Inflammatory macrophage (primary cell): ENCODE measurements around the gene GFPT2.
"Not testable (repeated sequence)": the region's sequence is repeated elsewhere in the genome, so short reads cannot be mapped to it uniquely, and the experiment has no call there.

Experiments
- DNase-seq, 2 donors: peaks; one replicate each; pipeline ENCODE4 v3.0.0-alpha.2; 2020 to 2022

Gene GFPT2

GRCh38 chr5:180303226-180304015, 49.7 kb downstream of the GFPT2 start:
- no peak for DNase-seq

GRCh38 chr5:180302256-180302655, 50.9 kb downstream of the GFPT2 start:
- DNase-seq: no peak

- DNase-seq: no peak
Observed at GRCh38 chr5:180301253-180301652, 51.9 kb downstream of the GFPT2 start.

GRCh38 chr5:180299526-180299925, 53.6 kb downstream of the GFPT2 start:
- DNase-seq: no peak

DNA sequence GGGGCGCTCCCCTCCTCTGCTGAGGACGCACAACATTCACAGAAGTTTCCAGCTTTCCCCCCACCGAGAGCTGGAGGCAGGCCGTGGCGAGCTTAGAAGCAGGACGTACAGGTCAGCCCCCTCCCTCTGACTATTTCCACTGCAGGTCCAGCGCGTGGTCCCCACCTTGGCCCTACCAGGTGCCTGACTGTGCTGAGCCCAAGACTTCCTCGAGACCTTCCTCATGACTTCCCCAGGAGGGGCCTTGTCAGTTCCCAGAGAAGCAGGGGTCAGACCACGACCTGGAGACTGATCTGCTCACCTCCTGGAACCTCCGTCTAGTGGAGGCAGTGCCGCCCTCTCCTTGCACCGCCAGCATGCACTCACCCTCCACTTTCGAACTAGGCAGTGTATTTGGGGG, 54.1 kb downstream of the GFPT2 start:
- DNase-seq: not testable (repeated sequence)

DNA sequence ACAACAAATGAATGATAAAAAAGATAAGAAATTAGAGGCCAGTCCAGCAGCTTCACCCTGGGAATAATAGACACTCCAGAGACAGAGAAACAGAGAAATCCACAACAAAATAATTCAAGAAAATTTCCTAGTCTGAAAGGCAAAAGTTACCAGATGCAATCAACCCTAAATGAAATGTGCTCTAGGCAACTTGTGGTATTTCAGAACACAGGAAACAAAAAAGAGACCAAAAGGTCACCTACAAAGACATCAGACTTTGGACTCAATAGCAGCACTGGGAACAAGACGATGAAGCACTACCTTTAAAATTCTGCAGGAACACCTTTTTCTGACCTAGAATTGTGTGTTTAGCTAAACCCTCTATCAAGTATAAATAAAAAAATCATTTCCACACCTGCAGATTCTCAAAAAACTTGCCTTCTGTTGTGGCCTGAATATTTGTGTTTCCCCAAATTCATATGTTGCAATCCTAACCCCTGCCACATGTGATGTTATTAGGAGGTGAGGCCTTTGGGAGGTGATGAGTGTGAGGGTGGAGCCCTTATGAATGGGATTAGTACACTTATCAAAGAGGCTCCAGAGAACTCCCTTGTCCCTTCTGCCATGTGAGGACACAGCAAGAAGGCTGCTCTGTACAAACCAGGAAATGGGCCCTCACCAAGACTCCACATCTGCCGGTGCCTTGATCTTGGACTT, 55.4 kb downstream of the GFPT2 start:
- no peak for DNase-seq

GRCh38 chr5:180296771-180297170, 56.4 kb downstream of the GFPT2 start:
- no peak for DNase-seq

DNA sequence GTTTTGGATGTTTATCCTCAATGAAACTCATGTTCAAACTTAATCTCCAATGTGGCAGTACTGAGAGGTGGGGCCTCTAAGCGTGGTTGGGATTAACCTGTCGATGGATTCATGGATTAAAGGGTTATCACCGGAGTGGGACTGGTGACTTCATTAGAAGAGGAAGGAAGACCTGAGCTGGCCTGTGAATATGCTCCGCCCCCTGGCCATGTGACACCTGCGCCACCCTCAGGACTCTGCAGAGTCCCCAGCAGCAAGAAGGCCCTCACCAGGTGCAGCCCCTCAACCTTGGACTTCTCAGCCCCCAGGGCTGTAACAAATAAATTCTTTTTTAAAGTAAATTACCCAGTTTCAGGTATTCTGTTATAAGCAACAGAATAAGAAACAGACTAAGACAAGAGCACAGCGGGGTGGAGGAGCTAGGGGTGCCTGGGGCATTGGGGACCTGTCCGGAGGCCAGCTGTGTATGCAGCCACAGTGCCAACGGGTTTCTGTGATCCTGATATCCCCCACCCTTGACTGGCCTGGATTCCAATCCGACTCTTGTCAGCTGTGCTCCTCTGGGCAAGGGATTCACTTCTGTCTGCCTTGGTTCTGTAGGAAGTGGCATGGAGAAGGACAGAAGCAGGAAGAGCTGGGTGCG, 58.1 kb downstream of the GFPT2 start:
- no peak for DNase-seq

- DNase-seq: no peak
Observed at GRCh38 chr5:180294411-180294810, 58.7 kb downstream of the GFPT2 start.

GRCh38 chr5:180291943-180292831, 60.9 kb downstream of the GFPT2 start, which contains the start of gene MAPK9:
Gene MAPK9, minus strand, starts transcription at chr5:180292083. Its CDS starts 11,522 bp downstream, at chr5:180280561.
- peak; percentile 76 to 86 for DNase-seq

- no peak for DNase-seq
Observed at GRCh38 chr5:180291234-180291940, 61.7 kb downstream of the GFPT2 start.

DNA sequence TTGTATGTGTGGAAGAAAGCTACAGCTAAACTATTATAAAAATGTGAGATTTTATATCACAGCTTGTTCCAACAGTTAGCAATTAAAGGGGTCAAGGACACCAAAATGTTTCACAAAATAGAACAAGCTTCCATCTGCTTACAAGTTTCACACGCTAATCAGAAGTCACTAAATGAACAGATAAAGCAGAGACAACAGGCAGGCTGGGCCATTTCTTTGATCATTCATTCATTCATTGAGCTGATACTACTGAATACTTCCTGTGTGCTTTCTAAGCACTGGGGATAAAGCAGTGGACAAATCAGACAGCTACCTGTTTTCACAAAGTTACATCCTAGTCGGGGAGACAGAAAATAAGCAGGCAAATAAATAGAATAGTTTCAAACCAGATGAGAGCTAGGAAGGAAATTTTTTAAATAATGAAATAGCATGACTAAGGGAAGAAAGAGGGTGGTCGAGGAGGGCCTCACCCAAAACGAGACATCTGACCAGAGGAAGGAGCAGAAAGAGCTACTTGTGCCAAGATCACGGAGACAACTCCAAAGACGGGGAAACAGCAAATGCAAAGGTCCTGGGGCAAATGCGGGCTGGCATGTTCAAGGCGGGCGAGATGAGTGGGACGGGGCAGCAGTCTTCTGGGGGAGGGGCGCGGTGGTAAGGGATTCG, 62.4 kb downstream of the GFPT2 start:
- no peak for DNase-seq

DNA sequence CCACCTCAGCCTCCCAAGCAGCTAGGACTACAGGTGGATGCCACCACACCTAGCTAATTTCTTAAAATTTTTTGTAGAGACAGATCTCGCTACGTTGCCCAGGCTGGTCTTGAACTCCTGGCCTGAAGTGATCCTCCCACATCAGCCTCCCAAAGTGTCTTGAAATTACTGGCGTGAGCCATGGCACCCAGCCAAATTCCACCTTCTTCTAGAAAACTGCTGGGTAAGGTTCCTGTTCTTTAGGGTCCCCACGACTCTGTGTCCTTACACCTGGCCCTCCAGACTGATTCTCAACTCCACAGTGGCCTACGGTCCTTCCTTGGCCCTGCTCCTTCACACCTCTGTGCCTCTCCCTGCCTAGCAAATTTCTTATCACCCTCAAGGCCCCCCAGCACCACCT, 63.2 kb downstream of the GFPT2 start:
- no peak for DNase-seq

DNA sequence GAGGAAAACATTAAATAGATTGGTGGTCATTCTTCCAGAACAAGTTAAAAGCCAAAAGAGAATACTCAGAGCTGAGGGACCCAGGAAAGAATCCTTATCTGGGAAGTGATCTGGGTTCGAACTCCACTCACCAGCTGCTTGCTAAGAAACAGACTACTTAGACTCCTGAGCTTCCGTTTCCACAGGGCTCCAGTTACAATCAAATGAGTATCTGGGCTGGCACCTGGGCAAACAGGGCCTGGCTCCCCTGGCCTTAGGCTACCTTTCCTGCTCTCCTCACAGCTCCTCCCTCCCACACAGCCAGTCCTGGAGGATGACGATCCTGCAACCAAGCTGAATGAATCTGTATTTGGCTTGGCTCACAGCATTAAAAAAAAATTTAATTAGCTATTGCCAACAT, 63.7 kb downstream of the GFPT2 start:
- no peak for DNase-seq

GRCh38 chr5:180287868-180288267, 65.3 kb downstream of the GFPT2 start:
- DNase-seq: no peak

GRCh38 chr5:180287404-180287803, 65.7 kb downstream of the GFPT2 start:
- DNase-seq: no peak

DNA sequence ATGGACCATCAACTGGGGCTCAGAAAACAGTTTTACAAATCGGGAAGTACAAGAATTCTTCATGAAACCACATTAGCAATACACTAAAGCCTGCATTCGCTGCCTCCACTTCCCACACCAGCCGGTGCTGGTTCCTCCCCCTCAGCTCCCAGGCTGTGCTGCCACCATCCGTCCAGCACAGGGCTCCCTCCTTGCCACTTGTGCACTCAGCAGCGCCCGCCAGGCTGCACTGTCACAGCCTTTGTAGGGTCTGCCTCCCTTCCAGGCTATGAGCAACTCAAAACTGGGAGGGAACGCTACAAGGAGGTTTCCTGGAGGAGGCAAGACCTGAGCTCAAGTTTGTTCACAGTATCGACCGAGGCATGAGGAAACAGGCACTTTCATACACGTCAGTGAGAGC, 69.0 kb downstream of the GFPT2 start:
- peak; percentile 40 to 57 for DNase-seq

DNA sequence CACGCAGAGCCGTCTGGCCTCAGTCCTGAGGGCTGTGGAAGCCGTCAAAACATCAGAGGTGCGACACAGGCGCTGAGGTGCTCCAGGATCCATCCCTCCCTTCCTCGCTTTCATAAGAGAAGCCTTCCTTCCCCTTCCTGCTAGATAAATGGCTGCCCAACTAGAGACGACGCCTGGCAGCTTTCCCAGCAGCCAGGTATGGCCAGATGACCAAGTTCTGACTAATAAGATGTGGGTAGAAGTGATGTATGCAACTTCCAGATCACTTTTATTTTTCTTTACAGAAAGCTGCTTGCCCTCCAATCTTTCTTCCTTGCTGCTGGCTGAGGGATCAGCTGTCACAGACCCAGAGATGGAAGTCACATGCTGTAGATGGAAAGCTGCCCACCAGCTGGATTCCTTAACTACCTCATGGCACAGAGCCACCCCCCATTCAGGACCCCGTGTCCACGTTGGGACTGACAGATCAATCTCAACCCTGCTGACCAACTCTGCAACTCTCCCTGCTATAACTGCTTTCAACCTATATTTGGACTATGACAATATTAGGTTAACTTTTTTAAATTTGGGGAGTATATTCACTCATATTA, 70.0 kb downstream of the GFPT2 start:
- no peak for DNase-seq

GRCh38 chr5:180282281-180282680, 70.9 kb downstream of the GFPT2 start:
- no peak for DNase-seq

- no peak for DNase-seq
Observed at GRCh38 chr5:180281706-180282105, 71.4 kb downstream of the GFPT2 start.

- no peak for DNase-seq
Observed at GRCh38 chr5:180274695-180275094, 78.4 kb downstream of the GFPT2 start.
